Right cardiac atrium (tissue), 5 donors: ENCODE results near the gene BAIAP2L2. TPM values are rescaled to one million over a fixed set of nuclear protein-coding genes. Genes with fewer than 3 reads are reported as not detected.

Experiments used
- ATAC-seq, 2 donors: fragments of 200-7000 bp; cut with Tn5 transposase; one replicate each; pipeline versions ENCODE4 v1.8.0 to v1.9.1; 2020; ENCODE audit warnings: moderate library complexity in 2 of 2, mild to moderate bottlenecking in 1 of 2
- DNase-seq, 3 donors: peaks; one replicate each; pipeline ENCODE4 v3.0.0-alpha.2; 2020
- H3K27ac ChIP-seq: one replicate; pipeline ENCODE4 v1.5.1; 2013; ENCODE audit warnings: mild to moderate bottlenecking, low read length, control low read depth, moderate library complexity
- H3K27me3 ChIP-seq: one replicate; pipeline ENCODE4 v1.6.1; 2013; ENCODE audit not compliant: control insufficient read depth, insufficient read depth
- H3K4me1 ChIP-seq: one replicate; pipeline ENCODE4 v1.6.1; 2013; ENCODE audit warnings: low read length; ENCODE audit not compliant: control insufficient read depth, insufficient read depth
- H3K4me3 ChIP-seq: one replicate; pipeline ENCODE4 v1.5.1; 2013; ENCODE audit warnings: low read length, control low read depth
- H3K9me3 ChIP-seq: one replicate; pipeline ENCODE4 v1.6.1; 2013; ENCODE audit warnings: low read length; ENCODE audit not compliant: control insufficient read depth
- WGBS: extraction: QIAGEN DNeasy Blood & Tissue Kit; methylation state at CpG from one replicate; pipeline ENCODE4 v1.1.7; 2013; 5-methylcytosine and 5-hydroxymethylcytosine counted together
- intact Hi-C, 4 donors: fragments of 100-400 bp; cut with DNase I; formaldehyde crosslinking; loops; one replicate each; pipeline versions ENCODE4 v1.11.0 to v1.14.0; 2022 to 2023
- polyA plus RNA-seq: library from polyadenylated mRNA; stranded (reverse); fragments of 200-250 nt; gene quantifications from one replicate; pipeline ENCODE4 v1.2.3, GENCODE V29; 2013
- total RNA-seq, 4 donors: library from RNA; stranded (reverse); fragmentation: NEBNext Ultra II Directional; extraction: Animal tissue kit (Norgen Biotek cat#: 25700); gene quantifications; one replicate each; pipeline ENCODE4 v1.2.1, GENCODE V29; 2021
- donor health status: healthy with polysubstance abuse.
- donor health status: DM: no; HTN: yes; CAD: no.
- donor health status: DM: no; HTN: no; CAD: no.
- donor health status: DM: no; HTN: yes; CAD: no; lungs with severe emphysema.
- donor health status: DM: yes; HTN: yes; CAD: no.

The BAIAP2L2 gene
- total and polyA plus RNA-seq, 5 donors, result 0.17 to 0.53 (median 0.20) TPM; not detected in 2

DNA sequence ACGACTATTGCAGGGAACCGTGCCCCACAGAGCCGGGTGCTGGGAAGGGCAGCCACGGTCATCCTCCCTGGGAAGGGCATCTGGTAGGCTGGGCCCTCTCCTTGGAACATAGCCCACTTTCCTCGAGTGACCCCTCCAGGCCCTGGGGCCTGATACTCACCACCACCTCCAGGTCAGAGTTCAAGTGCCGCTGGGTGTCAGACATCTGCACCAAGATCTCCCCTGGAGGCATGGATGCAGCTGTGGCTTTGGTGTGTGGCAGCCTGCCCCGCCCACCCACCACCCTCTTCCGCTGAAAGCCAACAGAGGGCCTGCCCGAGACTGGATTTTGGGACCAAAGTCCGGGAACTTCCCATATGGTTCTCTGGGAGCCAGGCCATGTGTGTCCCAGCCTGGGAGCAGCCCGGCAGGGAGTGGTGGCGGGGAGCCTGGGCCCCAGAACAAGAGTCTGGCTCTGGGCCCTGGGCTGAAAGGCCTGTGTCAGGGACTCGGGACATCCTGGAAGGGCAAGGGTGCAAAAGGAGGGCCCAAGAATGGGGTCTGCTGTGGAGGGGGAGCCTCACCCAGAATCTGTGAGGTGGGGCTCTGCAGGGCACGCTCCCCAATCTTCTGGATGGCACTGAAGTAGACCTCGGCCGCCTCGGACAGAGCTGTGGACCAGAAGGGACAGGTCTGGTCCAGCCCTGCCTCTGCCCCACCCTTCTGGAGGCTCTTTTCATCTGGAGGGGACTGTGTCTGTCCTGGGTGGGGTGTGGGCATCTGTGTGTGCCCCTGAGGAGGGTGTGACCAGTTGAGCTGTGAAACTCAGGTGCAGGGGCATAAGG is 2.6 kb downstream of the BAIAP2L2 start:
- H3K27ac ChIP-seq, result no peak overlapping the region
- no peak overlapping the region for H3K4me3 ChIP-seq
- DNase-seq, result peak in 2 of 3 donors; percentile 59 to 85
- H3K4me1 ChIP-seq, result no peaks in the 10 kb centered on the region
- H3K27me3 ChIP-seq, result no peaks in the 10 kb centered on the region
- WGBS, result 65% methylated on average over 17 of the region's 17 CpGs
- intact Hi-C loops, result no loop called here
- peak; percentile 34 to 73 for ATAC-seq
- H3K9me3 ChIP-seq, result no peaks in the 10 kb centered on the region

DNA sequence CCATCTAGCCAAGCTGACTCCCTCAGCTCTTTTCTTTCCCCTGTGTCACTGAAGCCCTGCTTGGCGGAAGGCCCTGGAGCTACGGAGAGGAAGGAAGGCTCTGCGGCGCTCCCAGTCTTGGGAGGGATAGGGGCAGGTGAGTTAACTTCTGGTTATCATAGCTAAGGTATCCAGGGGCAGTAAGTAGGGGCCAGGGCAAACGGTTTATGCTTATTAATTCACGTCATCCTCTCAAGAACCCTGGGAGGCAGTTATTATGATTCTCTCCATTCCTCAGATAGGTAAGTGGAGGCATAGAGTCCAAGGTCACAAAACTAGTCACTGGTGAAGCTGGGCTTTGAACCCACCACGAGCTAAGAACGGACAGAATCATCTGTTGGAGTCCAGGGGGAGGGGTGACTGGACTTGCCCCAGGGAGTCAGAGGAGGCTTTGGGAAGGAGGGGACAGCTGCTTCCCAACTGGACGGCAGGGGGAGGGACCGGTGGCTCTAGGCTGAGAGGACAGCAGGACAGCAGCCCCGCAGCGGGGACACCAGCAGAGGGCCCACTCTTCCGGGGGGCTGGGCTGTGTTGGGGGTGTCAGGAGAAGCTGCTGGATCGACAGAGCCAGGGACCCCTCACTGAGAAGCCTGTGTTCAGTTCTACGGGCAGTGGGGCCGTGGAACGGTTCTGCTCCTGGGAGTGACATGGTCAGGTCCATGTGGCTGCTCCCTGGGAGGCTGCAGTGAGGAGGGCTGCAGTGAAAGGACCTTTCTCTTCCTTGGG is 3.5 kb downstream of the BAIAP2L2 start:
- Histone ChIP-seq H3K27me3 (no peaks in the 10 kb centered on the region), H3K27ac (no peak overlapping the region), H3K4me1 (no peaks in the 10 kb centered on the region), H3K9me3 (no peaks in the 10 kb centered on the region), H3K4me3 (no peak overlapping the region)
- ATAC-seq (no peak), DNase-seq (peak in 1 of 3 donors; percentile 44)
- WGBS, result 64% methylated on average over 17 of the region's 17 CpGs
- intact Hi-C loops, result no loop called here

DNA sequence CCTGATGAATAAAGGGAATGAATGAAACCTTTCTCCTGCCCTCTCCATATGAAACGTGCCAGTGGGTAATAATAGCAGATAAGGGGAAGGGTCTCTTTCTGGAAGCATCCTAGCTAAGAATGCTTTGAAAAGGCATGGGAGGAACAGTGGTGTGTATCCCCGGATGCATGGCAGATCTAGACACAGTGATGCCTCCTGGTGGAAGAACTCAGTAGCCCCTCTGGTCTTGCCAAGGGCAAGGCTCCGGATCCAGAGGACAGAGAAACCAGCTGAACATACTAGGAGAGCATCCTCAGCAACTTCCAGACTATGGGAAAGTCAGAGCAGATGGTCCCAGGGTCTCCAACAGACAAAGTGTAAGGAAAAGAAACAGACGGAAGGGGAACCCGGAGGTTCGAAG is 6.4 kb downstream of the BAIAP2L2 start:
- DNase-seq, result no peak
- Histone ChIP-seq H3K4me3 (no peak overlapping the region), H3K27me3 (no peaks in the 10 kb centered on the region), H3K4me1 (no peaks in the 10 kb centered on the region), H3K27ac (no peak overlapping the region), H3K9me3 (no peaks in the 10 kb centered on the region)
- 79% methylated on average over 6 of the region's 6 CpGs for WGBS
- no peak for ATAC-seq
- intact Hi-C loops, result no loop called here

DNA sequence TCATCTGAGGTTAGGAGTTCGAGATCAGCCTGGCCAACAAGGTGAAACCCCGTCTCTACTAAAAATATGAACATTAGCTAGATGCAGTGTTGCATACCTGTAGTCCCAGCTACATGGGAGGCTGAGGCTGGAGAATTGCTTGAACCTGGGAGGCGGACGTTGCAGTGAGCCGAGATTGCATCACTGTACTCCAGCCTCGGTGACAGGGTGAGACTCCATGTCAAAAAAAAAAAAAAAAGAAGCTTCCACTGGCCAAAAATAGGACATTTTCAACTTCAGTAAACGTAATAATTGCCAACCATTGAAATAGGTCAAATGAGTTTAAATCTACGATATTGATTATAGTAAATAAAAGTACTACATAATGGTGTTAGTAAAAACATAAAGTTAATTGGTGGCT is 6.8 kb downstream of the BAIAP2L2 start:
- no peak overlapping the region for H3K4me3 ChIP-seq
- 66% methylated on average over 8 of the region's 8 CpGs for WGBS
- no peak overlapping the region for H3K27ac ChIP-seq
- no peaks in the 10 kb centered on the region for H3K4me1 ChIP-seq
- ATAC-seq, result no peak
- no peaks in the 10 kb centered on the region for H3K27me3 ChIP-seq
- intact Hi-C loops, result no loop called here
- H3K9me3 ChIP-seq, result no peaks in the 10 kb centered on the region
- no peak for DNase-seq

DNA sequence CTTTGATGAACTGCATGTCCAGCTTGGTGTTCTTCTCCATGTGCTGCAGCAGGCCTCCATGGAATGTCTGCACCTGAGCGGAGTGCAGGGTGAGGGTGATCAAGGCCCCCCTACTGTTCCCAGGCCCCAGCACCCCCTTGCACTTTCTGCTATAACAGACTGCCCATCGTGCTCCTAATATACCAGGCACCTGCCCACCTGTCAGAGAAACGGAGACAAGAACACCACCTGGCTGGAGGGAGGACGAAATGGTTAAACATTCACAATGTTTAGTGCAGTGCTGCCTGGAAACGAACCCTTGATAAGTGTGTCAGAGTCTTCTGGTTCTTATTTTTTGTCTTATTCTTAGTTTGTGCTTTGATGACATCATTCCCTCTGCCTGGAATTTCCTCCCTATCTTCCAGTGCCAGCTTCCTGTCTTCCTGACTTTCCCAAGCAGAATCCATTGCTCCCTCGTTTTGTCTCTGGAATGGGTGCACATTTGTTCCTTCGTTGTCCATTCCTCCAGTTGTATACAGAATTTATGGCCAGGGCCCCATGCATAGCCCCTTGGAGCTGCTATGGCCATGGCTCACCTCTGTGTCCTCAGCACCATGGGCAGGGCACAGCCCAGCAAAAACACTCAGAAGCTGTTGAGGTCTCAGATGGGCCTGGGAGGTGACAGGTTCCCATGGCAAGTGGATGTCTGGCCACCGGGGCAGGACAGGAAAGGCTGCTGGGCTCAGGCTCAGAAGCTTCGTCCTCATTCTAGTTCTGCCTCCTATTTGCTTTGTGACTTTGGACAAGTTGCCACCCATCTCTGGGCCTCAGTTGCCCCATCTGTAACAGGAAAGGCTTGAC is 11.9 kb downstream of the BAIAP2L2 start:
- H3K9me3 ChIP-seq, result no peaks in the 10 kb centered on the region
- intact Hi-C loops, result no loop called here
- peak in 1 of 3 donors; percentile 18 for DNase-seq
- WGBS, result 53% methylated on average over 9 of the region's 9 CpGs
- no peak overlapping the region for H3K4me3 ChIP-seq
- no peak overlapping the region for H3K27ac ChIP-seq
- peak in 1 of 2 donors; percentile 65 for ATAC-seq
- H3K4me1 ChIP-seq, result no peaks in the 10 kb centered on the region
- H3K27me3 ChIP-seq, result no peaks in the 10 kb centered on the region

DNA sequence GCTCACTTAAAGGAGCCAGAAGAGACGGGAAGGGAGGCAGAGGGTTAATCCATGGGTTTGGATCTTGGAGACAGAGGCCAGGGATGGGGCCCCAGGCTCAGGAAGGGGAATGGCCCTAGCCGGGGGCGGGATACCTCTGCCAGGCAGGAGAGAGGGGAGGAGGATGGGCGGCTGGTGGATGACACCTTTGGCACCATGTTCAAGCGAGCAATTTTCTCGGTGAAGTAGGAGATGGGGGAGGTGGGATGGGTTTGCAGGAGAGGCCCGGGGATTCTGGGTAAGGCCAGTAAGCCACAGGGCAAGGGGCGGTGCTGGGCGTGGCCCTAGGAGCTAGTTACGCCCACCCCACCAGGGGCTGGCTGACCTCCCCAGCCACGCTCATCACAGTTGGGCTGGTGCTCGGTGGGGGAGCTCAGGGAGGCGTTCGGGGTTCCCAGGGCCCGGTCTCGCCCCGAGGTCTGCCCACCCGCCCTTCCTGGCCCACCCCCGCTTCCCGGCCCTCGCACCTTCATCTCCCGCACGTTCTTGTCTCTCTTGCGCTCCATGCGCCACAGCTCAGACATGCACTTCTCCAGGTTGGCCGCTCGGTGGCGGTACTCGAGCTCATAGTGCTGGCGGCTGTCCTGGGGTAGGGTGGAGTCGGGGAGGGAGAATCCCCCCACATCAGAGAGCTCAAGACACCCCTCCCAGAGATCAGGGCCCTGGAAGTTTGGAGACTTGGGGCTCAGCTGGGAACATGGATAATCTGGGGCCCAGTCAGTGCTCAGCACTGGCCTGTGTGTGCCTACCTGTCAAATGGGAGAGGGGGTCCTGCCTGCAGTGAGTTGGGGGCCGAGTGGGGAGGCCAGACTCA is 12.7 kb downstream of the BAIAP2L2 start:
- peak in 2 of 3 donors; percentile 55 to 56 for DNase-seq
- H3K9me3 ChIP-seq, result no peaks in the 10 kb centered on the region
- H3K4me1 ChIP-seq, result no peaks in the 10 kb centered on the region
- no peak overlapping the region for H3K4me3 ChIP-seq
- no peaks in the 10 kb centered on the region for H3K27me3 ChIP-seq
- peak; percentile 38 to 51 for ATAC-seq
- intact Hi-C loops, result no loop called here
- WGBS, result 38% methylated on average over 30 of the region's 32 CpGs
- no peak overlapping the region for H3K27ac ChIP-seq

DNA sequence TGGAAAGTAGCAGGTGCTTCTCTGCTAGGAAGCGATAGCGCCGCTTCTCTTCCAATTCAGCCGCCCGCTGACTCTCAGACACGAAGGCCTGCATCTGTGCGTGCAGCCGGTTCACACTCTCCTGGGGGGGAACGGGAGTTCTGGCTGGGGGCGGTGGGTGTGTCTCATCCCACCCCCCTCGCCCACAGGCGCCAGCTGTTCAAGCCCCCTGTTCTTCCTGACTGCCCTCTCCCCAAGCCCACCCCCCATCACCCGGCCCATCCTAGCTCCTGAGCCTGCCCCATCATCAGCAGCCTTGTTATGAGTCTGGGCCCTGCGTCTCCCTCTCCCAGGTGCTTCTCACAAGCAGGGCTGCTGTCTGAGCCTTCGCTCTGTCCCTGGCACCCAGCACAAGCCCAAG is 13.4 kb downstream of the BAIAP2L2 start:
- Histone ChIP-seq H3K27ac (no peak overlapping the region), H3K4me3 (no peak overlapping the region), H3K9me3 (no peaks in the 10 kb centered on the region), H3K4me1 (no peaks in the 10 kb centered on the region), H3K27me3 (no peaks in the 10 kb centered on the region)
- WGBS, result 77% methylated on average over 15 of the region's 15 CpGs
- ATAC-seq (peak in 1 of 2 donors; percentile 6), DNase-seq (peak in 2 of 3 donors; percentile 20 to 28)
- intact Hi-C loops, result no loop called here

DNA sequence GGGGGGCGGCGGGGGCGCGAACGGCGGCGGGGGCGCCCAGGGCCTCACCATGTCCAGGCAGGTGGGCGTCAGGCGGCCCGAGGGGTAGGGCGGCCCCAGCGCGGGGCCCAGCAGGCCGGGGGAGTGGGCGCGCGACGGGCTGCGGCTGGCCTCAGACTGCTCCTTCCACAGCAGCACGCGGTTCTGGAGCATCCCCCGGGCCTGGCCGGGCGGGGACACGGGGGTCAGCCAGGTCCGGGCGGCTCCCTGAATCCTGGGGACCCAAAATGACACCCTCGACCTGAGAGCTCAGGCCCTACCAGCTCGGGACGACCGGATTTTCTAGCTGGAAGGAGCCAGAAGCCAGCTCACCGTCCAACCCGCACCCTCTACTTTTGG is 21.0 kb downstream of the BAIAP2L2 start:
- H3K27ac ChIP-seq, result no peak overlapping the region
- no peaks in the 10 kb centered on the region for H3K27me3 ChIP-seq
- ATAC-seq, result peak; percentile 6
- intact Hi-C loops, result no loop called here
- no peaks in the 10 kb centered on the region for H3K9me3 ChIP-seq
- DNase-seq, result peak in 2 of 3 donors; percentile 36 to 59
- peak overlapping the region; percentile 30 for H3K4me3 ChIP-seq
- 22% methylated on average over 34 of the region's 34 CpGs for WGBS
- no peaks in the 10 kb centered on the region for H3K4me1 ChIP-seq

DNA sequence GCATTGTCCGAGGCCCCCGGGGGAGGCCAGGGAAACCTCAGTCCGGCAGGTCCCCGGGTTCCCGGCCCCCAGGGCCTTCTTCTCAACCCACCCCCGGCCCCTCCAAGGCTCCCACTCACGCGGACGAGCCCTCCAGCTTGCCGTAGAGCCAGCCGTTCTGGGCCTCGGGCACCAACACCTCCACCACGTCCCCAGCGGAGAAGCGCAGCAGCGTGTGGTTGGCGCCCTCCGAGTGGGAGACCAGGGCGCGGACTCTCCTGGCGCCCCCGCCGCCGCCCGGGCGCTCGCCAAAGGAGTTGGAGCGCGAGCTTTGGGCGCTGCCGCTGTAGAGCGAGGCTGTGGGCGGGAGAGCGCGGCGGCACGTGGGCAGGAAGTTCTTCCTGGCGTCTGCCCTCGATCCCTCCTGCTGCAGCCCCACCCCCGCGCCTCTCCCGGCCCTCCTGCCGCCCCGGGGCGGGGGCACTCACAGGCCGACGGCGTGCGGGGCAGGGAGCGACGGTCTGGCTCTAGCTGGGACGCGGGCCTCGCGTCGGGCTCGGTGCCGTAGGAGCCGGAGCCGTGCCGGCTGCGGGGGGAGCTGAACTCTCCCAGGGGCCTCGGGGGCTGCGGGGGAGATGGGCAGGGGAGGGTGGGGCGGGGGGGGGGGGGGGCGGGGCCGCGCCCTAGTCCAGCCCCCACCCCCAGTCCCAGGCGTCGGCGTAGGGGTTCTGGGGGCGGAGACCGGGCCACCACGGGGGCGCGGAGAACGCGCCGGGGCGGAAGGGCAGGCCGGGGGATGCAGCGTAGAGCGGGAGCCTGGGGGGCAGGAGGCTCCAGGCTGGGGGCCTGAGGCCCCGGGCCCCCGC is 21.6 kb downstream of the BAIAP2L2 start:
- WGBS, result 16% methylated on average over 84 of the region's 85 CpGs
- no peaks in the 10 kb centered on the region for H3K4me1 ChIP-seq
- DNase-seq (peak; percentile 53 to 76 (median 73)), ATAC-seq (peak; percentile 53 to 70)
- no peaks in the 10 kb centered on the region for H3K9me3 ChIP-seq
- peak overlapping the region; percentile 30 for H3K4me3 ChIP-seq
- no peak overlapping the region for H3K27ac ChIP-seq
- intact Hi-C loops, result no loop called here
- H3K27me3 ChIP-seq, result no peaks in the 10 kb centered on the region
